HG03521 (cell line): ENCODE results near the gene RBMXL2.
A peak's percentile ranks its signal among the peaks of the same experiment; 100 is the strongest.

Experiments used
- ATAC-seq: cut with Tn5 transposase; IDR thresholded peaks from one replicate; pipeline ENCODE4 v1.9.1; 2021; ENCODE audit warnings: mild to moderate bottlenecking, moderate library complexity; ENCODE audit not compliant: unreplicated experiment

Gene RBMXL2

DNA sequence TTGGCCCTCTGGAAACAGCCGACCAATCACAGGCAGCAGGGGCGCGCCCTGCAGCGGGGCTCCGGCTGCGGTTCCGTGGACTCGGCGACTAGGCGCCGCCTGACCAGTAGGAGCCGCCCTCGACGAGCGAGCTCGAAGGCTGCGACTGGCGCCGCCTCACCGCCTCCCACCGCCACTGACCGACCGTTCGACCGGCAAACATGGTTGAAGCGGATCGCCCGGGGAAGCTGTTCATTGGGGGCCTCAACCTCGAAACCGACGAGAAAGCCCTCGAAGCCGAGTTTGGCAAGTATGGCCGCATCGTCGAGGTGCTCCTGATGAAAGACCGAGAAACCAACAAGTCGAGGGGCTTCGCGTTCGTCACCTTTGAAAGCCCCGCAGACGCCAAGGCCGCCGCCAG is at the start of gene RBMXL2:
TSS of gene RBMXL2 (plus strand) at position 78 of the 400 bp plus-strand sequence. CDS start at position 201, 123 bp downstream.
- ATAC-seq = no peak

DNA sequence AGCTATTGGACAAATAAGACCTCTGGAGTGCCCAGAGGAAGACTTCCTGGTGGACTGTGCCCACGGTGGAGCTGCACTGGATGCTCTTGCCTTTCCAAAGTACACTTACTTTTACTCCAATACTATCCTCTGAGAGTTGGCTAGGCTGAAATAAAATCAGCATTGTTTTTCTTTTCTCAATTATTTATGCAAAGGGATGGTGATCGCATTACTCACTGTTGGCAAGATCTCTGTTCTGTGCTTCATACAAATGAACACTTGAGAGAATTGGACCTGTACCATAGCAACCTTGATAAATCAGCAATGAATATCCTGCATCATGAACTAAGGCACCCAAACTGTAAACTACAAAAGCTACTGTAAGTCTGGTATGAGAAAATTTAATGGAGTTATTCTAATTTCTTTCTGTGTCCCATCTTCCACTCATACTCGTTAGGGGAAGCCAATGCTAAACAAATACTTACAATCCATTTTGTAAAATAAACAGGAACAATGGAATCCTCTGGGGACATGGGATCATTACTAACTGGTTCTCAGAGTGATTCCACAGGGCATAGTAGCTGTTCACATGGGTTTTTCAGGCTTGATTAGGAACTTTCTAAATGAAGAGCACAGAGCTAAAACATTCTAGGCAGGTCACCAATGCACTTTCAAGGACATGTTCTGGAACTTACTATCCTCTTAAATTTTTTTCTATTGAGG is 42.2 kb upstream of the RBMXL2 start:
- no peak for ATAC-seq

DNA sequence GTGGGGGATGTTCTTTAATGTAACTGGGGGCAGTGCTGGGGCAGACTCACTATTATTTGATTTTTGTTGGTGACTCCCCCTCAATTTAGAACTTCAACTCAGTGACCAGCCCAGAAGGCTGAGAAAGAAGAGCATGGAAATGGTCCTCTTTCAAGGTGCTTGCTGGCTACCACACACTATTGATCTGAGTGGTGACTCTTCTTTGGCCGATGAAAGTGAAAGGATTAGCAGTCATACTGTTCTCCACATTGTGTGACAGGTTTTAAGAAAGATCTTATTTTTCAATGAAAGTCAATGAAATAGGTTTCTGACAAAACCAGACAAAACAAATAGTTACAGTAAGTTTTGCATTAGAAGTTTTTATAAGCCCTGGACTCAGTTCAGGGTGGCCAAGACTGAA is 38.6 kb upstream of the RBMXL2 start:
- no peak for ATAC-seq

DNA sequence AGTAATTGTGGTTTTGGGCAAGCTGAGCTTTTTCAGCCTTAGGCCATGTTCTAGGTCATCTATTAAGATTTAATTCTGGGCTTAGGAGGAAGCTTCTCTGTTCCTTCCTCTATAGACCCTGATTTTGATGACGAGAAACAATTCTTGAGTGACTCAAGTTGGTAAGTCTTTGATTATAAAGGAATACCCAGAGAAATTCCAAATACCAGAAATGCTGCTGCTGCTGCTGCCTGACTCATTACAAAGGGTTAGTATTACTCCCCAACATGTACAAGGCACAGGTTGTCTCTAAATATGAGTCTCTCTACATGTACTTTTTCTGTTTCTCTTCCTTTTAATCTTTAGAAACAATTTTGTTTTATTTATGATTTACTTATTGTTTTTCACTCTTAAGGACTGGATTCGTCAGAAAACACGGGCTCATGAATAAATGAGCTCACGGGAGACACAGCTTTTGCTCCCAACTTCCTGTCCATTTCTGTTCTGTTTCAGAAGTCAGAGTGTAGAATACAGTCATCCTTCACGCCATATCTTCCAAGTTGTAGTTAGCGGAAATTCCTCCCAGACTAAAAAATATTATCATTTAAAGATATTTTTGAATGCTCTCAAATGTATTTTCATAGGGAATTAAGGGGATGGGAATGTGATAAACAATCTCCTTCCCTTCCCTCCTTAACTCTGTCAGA is 31.8 kb upstream of the RBMXL2 start:
- ATAC-seq = no peak

DNA sequence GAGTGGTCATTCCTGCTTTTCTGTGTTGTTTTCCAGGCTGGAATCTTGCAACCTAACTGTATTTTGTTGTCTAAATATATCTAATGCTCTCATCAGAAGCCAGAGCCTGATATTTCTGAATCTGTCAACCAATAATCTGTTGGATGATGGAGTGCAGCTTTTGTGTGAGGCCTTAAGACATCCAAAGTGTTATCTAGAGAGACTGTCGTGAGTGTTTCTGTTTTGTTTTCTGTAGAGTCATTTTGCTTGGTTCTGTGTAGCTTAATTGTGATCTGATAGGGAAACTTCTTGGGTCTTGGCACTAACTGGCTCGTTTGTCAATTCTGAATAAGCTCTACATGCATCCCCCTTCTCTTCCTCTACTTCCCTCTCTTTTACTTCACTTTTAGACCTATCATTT is 31.2 kb upstream of the RBMXL2 start:
- no peak for ATAC-seq

DNA sequence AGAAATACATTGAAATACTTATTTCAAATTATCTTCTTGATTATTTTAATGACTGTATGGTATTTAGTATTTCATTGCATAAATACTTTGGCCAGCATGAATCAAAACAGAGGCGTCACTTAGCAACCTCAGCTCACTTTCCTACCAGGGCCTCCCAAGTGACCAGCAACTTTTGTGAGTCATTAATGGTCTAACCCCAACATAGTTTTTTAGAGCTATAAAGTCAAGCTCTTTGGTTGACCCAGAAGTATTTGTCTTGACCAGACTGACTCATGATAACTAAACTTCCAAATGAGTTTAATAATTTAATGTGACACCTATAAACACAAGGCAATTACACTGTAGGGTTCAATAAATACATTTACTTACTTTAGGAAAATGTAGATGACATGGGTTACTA is 27.9 kb upstream of the RBMXL2 start:
- ATAC-seq = no peak

DNA sequence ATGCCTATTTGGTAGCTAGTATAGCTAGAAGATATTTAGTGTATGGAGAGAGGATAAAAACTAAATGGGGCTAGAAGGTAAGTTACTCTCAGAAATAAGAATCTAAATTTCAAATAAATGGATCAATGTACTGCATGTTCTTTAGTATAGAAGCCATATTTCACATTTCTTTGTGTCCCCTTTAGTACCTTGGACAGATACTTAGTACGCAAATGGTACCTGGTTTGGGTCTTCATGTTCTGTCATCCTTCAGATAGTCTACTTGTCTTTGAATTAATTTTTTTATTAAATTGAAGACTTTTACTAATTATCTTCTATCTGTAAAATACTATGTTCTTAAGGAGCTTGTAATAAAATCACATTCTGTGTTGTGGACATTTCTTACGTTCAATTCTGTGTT is 26.3 kb upstream of the RBMXL2 start:
- no peak for ATAC-seq

DNA sequence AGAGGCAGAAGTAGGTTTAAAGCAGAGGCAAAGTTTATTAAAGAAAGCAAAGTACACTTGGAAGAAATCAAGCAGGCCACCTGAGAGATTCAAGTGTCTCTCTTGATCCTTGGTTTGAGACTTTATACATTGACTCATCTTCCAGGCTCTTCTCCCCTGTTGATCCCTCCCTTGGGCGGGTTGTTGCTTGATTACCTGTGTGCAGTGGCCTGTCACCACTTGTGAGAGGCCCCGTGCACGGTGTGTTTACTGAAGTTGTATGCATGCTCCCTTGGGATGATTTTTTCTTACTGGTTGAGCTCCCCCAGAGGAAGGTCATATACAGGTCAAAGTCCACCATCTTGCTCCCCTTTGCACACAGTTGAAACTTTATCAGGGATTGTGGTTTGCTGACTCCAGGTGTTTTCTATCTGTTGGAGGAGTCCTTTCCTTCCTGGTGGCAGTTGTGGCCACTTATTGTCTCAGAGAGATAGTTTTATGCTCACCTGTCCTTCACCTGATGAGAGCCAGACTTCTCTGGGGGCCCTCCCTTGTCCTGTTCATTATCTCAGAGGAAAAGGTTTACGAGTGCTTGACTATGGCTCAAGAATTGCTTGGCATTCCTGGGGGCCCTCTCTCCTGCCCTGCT is 16.3 kb upstream of the RBMXL2 start:
- ATAC-seq = no peak

DNA sequence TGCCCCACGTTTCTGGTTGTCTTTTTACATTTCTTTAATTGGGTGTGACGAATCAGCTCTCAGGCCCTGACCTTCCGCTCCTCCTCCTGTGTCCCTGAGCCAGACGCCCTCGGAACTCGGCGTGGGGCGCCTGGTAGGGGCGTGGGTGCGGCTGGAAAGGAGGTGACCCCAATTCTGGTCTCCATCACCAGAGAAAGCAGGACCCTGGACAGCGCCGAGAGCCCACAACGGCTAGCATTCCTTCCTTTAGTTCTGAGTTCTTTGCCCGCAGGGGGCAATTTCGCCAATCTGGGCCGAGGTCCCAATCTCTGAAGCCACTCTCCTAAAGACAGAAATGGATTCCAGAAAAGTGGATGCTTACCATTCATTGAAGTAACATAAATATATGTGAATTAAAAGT is 11.7 kb upstream of the RBMXL2 start:
- no peak for ATAC-seq

DNA sequence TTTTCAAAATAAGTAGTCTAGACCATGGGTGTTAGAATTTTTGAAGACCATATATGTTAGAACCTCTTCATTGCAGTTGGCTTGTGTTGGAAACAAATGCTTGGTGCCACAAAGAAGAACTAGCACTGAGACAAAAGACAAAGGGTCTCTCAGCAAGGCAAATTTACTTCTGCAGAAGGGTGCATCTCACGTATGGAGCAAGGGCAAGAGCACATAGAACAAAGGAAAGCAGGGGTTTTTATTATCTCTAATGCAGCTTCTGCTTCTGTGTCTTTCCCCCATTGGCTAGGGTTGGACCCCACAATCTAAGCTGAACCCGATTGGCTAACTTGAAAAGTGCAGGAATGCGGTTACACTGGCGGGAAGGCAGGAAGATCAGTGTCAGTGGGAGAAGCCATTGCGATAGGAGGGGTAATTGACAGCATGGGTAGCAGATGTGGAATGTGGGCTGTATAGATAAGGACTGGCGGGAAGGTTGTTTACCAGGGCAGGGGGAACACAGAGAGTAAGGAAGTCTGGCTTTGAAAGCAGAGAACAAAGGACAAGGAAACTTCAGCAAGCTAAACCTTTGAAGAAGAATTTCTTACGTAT is 9.2 kb upstream of the RBMXL2 start:
- no peak for ATAC-seq

DNA sequence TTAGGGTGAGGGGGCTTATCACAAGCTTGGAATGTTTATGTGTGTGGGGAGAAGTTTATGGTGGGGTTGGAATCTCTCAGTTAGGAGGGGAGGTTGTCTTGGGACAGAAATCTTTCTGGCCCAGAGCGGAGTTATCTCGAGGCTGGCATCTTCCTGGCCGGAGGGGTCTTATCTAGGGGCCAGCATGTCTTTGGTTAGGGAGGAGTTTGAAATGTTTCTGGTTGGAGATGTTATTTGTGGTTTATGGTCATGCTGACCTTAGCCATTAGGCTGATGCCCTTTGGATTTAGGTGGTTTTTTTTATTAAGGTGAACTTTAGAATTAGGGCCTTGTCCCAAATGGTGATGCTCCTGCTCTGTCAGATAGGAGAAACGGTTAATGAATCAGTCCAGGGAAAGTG is 7.9 kb upstream of the RBMXL2 start:
- ATAC-seq = no peak

DNA sequence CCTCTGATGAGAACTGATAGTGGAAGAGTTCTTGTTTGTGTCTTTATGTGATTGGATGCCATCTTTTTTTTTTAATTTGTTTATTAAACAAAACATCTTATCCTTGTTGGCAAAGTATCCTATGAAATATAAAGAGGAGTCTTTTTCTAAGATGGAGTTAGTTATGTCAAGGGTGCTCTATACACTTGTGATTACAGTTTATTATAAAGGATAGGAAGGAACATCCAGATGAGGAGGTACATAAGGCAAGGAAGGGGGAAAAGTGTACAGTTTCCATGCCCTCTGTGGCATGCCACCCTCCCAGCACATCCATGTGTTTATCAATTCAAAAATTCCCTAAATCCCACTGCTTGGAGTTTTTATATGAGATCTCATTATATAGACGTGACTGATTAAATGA is 7.4 kb upstream of the RBMXL2 start:
- no peak for ATAC-seq

DNA sequence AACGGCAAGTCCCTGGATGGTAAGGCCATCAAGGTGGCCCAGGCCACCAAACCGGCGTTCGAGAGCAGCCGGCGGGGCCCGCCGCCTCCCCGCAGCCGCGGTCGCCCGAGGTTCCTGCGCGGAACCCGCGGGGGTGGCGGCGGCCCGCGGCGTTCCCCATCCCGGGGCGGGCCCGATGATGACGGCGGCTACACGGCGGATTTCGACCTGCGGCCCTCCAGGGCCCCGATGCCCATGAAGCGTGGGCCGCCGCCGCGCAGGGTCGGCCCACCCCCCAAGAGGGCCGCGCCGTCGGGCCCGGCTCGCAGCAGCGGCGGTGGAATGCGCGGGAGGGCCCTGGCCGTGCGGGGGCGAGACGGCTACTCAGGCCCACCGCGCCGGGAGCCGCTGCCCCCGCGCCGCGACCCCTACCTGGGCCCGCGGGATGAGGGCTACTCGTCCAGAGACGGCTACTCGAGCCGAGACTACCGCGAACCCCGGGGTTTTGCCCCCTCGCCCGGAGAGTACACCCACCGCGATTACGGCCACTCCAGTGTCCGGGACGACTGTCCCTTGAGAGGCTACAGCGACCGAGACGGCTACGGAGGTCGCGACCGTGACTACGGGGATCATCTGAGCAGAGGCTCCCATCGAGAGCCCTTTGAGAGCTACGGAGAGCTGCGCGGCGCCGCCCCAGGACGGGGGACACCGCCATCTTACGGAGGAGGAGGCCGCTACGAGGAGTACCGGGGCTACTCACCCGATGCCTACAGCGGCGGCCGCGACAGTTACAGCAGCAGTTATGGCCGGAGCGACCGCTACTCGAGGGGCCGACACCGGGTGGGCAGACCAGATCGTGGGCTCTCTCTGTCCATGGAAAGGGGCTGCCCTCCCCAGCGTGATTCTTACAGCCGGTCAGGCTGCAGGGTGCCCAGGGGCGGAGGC is 792 bp downstream of the RBMXL2 start:
- ATAC-seq = no peak

DNA sequence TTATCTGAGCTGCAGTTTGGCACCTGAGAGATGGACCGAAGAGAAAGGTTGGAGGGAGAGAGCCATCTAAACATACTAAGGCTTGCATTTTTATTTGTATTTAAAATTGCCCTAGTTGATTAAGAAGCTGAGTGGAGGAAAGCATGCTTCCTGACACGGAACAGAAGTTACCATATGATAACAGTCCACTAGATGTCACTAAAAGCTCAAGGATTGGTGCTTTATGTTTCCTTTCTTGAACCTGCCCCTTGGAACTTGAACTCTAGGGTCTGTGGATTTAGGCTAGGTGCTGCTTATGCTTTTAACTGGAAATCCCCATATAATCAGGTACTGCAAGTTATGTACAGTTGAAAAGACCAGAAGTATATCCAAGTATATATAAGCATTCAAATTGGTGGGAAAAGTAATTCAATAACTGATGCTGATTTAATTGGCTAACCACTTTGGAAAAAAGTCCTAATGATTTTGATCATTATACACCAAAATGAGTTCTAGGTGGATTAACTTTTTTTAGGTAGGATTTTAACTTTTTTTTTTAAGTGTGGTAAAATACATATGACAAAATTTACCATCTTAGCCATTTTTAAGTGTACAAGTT is 9.5 kb downstream of the RBMXL2 start:
- peak; percentile 62 for ATAC-seq

DNA sequence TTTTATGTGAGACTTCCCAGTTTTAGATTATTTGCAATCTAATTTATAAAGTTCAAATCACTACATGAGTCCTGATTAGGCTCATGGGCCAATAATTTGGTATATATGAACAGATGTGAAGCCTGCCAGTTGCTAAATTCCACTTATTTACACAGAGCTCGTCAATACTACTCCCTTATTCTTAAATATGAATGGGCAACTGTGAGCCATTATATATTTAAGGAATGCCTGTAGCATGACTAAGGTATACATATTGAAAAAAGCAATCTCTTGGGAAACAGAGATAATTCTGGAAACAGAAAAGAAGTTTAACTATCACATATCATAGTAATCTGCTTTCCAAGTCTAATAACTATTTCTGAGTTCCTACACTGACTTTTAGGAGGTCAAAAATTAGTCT is 27.0 kb downstream of the RBMXL2 start:
- no peak for ATAC-seq

DNA sequence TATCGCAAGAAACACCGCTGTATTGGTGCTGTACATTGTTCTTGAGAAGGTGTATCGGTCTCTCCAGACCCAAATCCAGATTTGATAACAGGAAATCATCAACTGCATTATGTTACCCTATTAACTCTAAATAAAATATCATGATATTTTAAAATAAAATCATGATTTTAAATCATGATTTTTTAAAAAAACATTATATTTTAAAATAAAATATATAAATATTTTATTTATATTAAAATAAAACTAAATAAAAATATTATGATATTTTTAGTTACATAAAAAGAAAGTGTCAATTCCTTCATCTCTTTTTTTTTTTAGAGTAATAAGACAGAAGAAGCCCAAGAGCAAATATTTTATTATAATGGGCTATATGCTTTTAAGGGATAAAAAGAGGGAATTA is 27.6 kb downstream of the RBMXL2 start:
- no peak for ATAC-seq

DNA sequence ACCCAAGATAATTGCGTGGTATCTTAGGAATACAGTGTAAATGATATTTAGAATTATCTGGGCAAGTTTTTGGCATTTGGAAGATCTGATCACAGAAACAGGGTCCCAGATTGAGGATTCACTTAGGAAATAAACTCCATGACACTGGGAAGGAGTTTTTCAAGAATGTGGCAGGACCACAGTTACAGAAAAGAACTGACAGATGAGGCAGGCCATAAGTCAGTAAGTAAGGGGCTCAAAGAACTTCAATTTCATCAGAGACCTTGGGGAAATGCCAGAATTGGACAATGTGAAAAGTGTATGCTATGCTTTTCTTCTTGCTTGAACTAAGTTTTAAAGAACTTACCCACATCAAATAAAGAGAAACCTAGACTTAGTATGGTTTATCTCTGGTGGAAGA is 49.3 kb downstream of the RBMXL2 start:
- ATAC-seq = no peak
